ENCODE results near the gene GTF2H3. TPM values are rescaled to one million over a fixed set of nuclear protein-coding genes. Genes with fewer than 3 reads are reported as not detected.

The GTF2H3 gene
- polyA plus RNA-seq, 1 experiment, result 19.6 TPM

- Histone ChIP-seq H3K36me3 (ENCODE audit: control insufficient read depth, insufficient read depth, low read length) (peaks cover 3% of the 10 kb centered on the region), H3K27me3 (ENCODE audit: control insufficient read depth, insufficient read depth, low read length) (no peaks in the 10 kb centered on the region), H3K4me3 (ENCODE audit: low read depth, low read length) (peak overlapping the region; percentile 89)
- ChIA-PET POLR2A (interaction anchor here (0.6 kb wide), 1 partner anchor 71 kb away, joined by 5 read pairs; no protein-coding TSS in a partner anchor), CTCF (no interaction called here)
- TF ChIP-seq CTCF (IDR thresholded peaks at IDR 0.05; ENCODE audit: insufficient read depth, low read depth, low read length), result no peak
- DNase-seq (ENCODE audit: low read depth), result no peak
Measured at GRCh38 chr12:123671876-123672275, 38.2 kb downstream of the GTF2H3 start.

- DNase-seq (ENCODE audit: low read depth), result no peak
- ChIA-PET CTCF (no interaction called here), POLR2A (no interaction called here)
- no peak for TF ChIP-seq CTCF (IDR thresholded peaks at IDR 0.05; ENCODE audit: insufficient read depth, low read depth, low read length)
- H3K36me3 ChIP-seq (ENCODE audit: control insufficient read depth, insufficient read depth, low read length), result peaks cover 3% of the 10 kb centered on the region
- no peak overlapping the region for H3K4me3 ChIP-seq (ENCODE audit: low read depth, low read length)
- no peaks in the 10 kb centered on the region for H3K27me3 ChIP-seq (ENCODE audit: control insufficient read depth, insufficient read depth, low read length)
Measured at GRCh38 chr12:123675436-123675835, 41.8 kb downstream of the GTF2H3 start.

GRCh38 chr12:123676616-123677320 is 43.1 kb downstream of the GTF2H3 start:
- peaks cover 3% of the 10 kb centered on the region for H3K36me3 ChIP-seq (ENCODE audit: control insufficient read depth, insufficient read depth, low read length)
- TF ChIP-seq CTCF (IDR thresholded peaks at IDR 0.05; ENCODE audit: insufficient read depth, low read depth, low read length), result no peak
- CTCF ChIA-PET, result interaction anchor here (0.8 kb wide), 1 partner anchor 26 kb away, joined by 3 read pairs; no protein-coding TSS in a partner anchor
- POLR2A ChIA-PET, result no interaction called here
- no peak for DNase-seq (ENCODE audit: low read depth)
- H3K27me3 ChIP-seq (ENCODE audit: control insufficient read depth, insufficient read depth, low read length), result no peaks in the 10 kb centered on the region
- H3K4me3 ChIP-seq (ENCODE audit: low read depth, low read length), result no peak overlapping the region

- TF ChIP-seq CTCF (IDR thresholded peaks at IDR 0.05; ENCODE audit: insufficient read depth, low read depth, low read length), result no peak
- DNase-seq (ENCODE audit: low read depth), result no peak
- CTCF ChIA-PET, result no interaction called here
- Histone ChIP-seq H3K27me3 (ENCODE audit: control insufficient read depth, insufficient read depth, low read length) (no peaks in the 10 kb centered on the region), H3K4me3 (ENCODE audit: low read depth, low read length) (no peak overlapping the region), H3K36me3 (ENCODE audit: control insufficient read depth, insufficient read depth, low read length) (peaks cover 3% of the 10 kb centered on the region)
- POLR2A ChIA-PET, result no interaction called here
Measured at GRCh38 chr12:123678981-123679380, 45.4 kb downstream of the GTF2H3 start.

- no peak for TF ChIP-seq CTCF (IDR thresholded peaks at IDR 0.05; ENCODE audit: insufficient read depth, low read depth, low read length)
- POLR2A ChIA-PET, result no interaction called here
- CTCF ChIA-PET, result no interaction called here
Measured at GRCh38 chr12:123681605-123682004, 48.0 kb downstream of the GTF2H3 start.

More at GRCh38 chr12:123681605-123682004, 48.0 kb downstream of the GTF2H3 start:
- H3K36me3 ChIP-seq (ENCODE audit: control insufficient read depth, insufficient read depth, low read length), result peaks cover under 1% of the 10 kb centered on the region
- no peak for DNase-seq (ENCODE audit: low read depth)
- no peak overlapping the region for H3K4me3 ChIP-seq (ENCODE audit: low read depth, low read length)
- H3K27me3 ChIP-seq (ENCODE audit: control insufficient read depth, insufficient read depth, low read length), result no peaks in the 10 kb centered on the region

Measured in BJ (cell line).